Activated T-cell treated with anti-CD3 and anti-CD28 coated beads, Interleukin-2, amount 50 U/mL, for 24 hours (primary cell): ENCODE data around the gene GRK5.

Source experiments
- DNase-seq: peaks from one replicate; pipeline ENCODE4 v3.0.0-alpha.2; 2020
- H3K27ac Mint-ChIP-seq: 2 replicates; pipeline ENCODE4 v1.8.0; 2020; ENCODE audit warnings: mild to moderate bottlenecking, mixed read lengths
- H3K27me3 Mint-ChIP-seq: 2 replicates; pipeline ENCODE4 v1.8.0; 2020; ENCODE audit warnings: mixed read lengths
- H3K36me3 Mint-ChIP-seq: 2 replicates; pipeline ENCODE4 v1.8.0; 2020; ENCODE audit warnings: low read depth, mixed read lengths
- H3K4me1 Mint-ChIP-seq: 2 replicates; pipeline ENCODE4 v1.8.0; 2020; ENCODE audit warnings: low read depth, mixed read lengths
- H3K4me3 Mint-ChIP-seq: 2 replicates; pipeline ENCODE4 v1.8.0; 2020; ENCODE audit warnings: mild to moderate bottlenecking, moderate library complexity, mixed read lengths
- H3K9me3 Mint-ChIP-seq: 2 replicates; pipeline ENCODE4 v1.8.0; 2020; ENCODE audit warnings: mixed read lengths

The GRK5 gene

DNA sequence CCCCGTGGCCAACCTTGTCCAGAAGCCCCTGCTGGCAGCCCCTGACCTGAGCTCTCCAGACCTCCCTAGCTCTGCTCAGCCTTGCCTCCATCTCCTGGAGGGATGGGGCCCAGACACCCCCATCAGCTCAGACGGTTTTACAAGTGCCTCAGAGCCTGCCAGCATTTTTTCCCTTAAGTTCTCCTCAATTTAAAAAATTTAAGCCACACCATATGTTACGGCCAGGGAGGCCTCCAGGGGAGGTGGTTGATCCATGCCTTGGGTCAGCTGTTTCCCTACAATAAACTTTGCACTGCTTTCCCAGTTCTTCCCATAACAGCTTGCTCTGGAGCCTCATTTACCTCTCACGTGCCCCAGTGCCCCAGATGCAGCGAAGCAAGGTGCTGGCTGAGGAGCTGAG lies 191.6 kb downstream of the GRK5 start:
- Mint-ChIP-seq H3K27me3 (no peaks in the 10 kb centered on the region), H3K36me3 (peaks cover 24% of the 10 kb centered on the region), H3K4me3 (no peak overlapping the region), H3K9me3 (no peaks in the 10 kb centered on the region), H3K4me1 (peaks cover 3% of the 10 kb centered on the region), H3K27ac (no peak overlapping the region)
- DNase-seq: no peak

DNA sequence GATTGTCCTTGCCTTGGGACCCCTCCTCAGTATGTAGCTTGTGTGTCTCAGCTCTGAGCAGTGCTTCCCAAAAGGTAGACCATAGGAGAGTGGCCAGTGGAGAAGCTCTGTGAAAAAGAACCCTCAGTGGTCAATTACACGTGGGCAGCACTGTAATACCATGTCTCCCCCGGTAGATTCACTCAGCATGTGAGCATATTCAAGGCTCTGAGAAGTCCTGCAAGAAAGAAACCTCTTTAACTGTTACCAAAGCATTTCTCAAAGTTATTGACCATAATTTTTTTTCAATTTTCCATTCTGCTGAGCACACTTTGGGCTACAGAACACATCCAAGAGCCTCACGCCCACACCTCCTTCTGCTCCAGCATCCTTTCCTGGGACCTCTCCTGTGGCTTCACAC lies 192.1 kb downstream of the GRK5 start:
- H3K4me1 Mint-ChIP-seq: peaks cover 5% of the 10 kb centered on the region
- H3K27me3 Mint-ChIP-seq: no peaks in the 10 kb centered on the region
- DNase-seq: no peak
- H3K9me3 Mint-ChIP-seq: no peaks in the 10 kb centered on the region
- H3K27ac Mint-ChIP-seq: no peak overlapping the region
- H3K36me3 Mint-ChIP-seq: peaks cover 24% of the 10 kb centered on the region
- H3K4me3 Mint-ChIP-seq: no peak overlapping the region

DNA sequence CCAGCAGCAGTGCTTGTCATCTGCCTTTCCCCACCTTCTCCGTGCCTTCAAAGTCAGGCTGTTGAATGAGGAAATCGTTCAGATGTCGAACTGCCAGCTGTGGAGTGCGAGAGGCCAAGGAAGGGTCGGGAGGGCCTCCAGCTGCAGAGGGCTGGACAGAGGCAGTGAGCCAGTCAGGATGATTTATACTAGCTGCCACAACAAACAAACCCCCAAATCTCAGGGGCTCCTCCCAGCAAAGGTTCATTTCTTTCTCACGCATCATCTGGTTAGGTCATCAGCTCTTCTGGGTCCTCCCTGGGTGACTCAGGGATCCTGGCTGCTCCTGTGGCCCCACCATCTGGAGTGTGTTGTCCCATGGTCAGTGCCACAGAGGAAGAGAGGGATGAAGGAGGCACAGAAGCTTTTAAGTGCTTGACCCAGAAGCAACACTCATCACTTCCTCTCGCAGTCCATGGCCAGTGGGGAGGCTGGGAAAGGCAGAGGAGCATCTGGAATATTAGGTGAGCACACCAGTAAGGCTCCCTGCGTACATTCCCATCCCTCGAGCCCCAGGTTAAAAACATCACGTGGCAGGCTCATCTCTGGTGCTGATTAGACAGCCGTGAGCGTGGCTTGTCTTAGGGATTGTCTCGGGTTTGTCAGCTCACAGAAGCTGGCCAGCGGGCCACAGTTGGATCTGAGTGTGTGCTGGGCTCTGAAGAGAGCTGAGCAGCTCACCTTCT lies 194.5 kb downstream of the GRK5 start:
- H3K27me3 Mint-ChIP-seq: no peaks in the 10 kb centered on the region
- DNase-seq: no peak
- peaks cover 5% of the 10 kb centered on the region for H3K4me1 Mint-ChIP-seq
- H3K9me3 Mint-ChIP-seq: no peaks in the 10 kb centered on the region
- H3K4me3 Mint-ChIP-seq: no peak overlapping the region
- peaks cover 22% of the 10 kb centered on the region for H3K36me3 Mint-ChIP-seq
- peak overlapping the region; percentile 35 for H3K27ac Mint-ChIP-seq

DNA sequence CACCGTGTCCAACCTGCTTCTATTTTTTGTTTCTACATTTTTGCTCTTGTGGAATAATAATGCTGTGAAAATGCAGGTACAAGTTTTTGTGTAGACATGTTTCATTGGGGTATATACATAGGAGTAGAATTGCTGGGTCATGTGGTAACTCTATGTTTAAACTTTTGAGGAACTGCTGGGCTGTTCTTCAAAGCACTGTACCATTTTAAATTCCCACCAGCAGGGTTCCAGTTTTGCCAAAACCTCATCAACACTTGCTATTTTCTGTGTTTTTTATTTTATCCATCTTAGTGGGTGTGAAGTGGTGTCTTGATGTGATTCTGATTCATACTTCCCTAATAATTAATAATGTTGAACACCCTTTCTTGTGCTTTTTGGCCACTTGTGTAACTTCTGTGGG lies 196.6 kb downstream of the GRK5 start:
- Mint-ChIP-seq H3K27me3 (no peaks in the 10 kb centered on the region), H3K9me3 (no peaks in the 10 kb centered on the region), H3K4me3 (no peak overlapping the region), H3K36me3 (peaks cover 12% of the 10 kb centered on the region), H3K4me1 (peaks cover 5% of the 10 kb centered on the region), H3K27ac (peak overlapping the region; percentile 60)
- DNase-seq: no peak

DNA sequence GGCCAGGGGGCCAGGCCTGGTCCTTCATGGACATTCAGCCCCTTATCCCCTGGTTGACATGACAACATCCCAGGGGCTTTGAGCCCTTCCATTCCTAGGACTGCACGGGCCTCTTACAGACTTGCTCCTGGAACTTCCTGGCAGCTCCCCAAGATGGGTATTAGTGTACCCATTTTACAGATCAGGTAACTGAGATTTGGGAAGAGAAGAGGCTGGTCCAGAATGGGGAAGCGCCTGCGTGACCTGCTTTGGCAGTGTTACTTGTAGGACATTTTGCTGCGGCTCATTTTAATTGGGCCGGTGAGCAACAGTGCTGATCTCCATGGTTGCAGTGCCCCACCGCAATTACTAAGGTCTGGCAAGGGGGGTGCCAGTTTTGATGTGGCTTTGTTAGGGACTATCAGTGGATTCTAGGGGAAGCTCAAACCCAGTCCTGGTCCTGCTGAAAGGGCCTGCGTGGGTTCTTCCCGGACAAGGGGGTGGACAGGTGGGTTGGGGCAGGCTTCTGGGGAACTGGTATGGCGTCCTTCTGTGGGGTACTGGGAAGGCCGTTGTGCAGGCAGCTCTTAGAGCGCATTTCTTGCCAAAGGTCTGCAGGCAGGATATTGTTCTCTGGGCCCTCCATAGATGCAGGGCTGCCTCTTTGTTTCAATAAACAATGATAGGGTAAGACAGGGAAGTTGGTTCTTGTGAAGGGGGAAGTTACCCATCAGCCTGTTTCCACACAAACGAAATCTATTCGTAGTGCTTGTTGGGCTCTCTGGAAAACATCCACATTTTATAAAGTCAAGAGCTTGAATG lies 197.5 kb downstream of the GRK5 start:
- H3K27me3 Mint-ChIP-seq: no peaks in the 10 kb centered on the region
- H3K36me3 Mint-ChIP-seq: peaks cover 7% of the 10 kb centered on the region
- H3K9me3 Mint-ChIP-seq: no peaks in the 10 kb centered on the region
- H3K4me3 Mint-ChIP-seq: no peak overlapping the region
- H3K27ac Mint-ChIP-seq: no peak overlapping the region
- no peak for DNase-seq
- H3K4me1 Mint-ChIP-seq: peaks cover 5% of the 10 kb centered on the region

DNA sequence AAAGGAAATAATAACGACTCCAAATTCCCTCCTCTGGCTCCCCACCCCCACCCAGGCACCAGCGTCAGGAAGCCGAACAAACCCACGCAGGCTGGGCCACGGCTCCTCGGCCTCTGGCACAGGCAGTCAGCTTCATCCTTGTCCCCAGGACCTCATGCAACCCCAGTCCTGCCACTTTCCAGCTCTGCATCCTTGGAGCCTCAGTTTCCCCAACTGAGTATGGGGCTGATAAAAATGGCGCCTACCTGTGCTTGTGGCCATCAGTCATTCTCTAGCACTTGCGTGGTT lies 198.1 kb downstream of the GRK5 start:
- H3K36me3 Mint-ChIP-seq: peaks cover 3% of the 10 kb centered on the region
- no peak overlapping the region for H3K27ac Mint-ChIP-seq
- no peak for DNase-seq
- H3K4me3 Mint-ChIP-seq: no peak overlapping the region
- H3K27me3 Mint-ChIP-seq: no peaks in the 10 kb centered on the region
- no peaks in the 10 kb centered on the region for H3K9me3 Mint-ChIP-seq
- peaks cover 5% of the 10 kb centered on the region for H3K4me1 Mint-ChIP-seq

DNA sequence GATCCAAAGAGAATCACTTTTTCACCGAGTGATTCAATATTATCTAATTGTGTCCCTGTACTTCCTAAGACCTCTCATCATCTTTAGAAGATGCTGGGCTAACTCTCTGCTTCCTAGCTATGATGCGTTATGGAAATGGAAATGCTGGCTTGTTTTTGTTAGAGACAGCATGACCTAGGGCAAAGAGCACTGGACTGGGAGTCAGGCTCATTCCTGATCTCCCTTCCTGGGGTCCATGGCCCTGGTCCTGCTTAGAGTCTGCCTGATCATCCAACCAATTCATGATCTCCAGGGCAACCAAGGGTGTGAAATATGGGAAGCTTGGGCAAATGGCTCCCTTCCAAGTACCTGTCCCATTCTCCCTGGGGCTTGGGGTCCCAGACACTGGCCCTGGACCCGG lies 198.8 kb downstream of the GRK5 start:
- Mint-ChIP-seq H3K4me1 (peaks cover 5% of the 10 kb centered on the region), H3K9me3 (no peaks in the 10 kb centered on the region), H3K27me3 (no peaks in the 10 kb centered on the region), H3K36me3 (peaks cover 3% of the 10 kb centered on the region), H3K27ac (no peak overlapping the region), H3K4me3 (no peak overlapping the region)
- no peak for DNase-seq

DNA sequence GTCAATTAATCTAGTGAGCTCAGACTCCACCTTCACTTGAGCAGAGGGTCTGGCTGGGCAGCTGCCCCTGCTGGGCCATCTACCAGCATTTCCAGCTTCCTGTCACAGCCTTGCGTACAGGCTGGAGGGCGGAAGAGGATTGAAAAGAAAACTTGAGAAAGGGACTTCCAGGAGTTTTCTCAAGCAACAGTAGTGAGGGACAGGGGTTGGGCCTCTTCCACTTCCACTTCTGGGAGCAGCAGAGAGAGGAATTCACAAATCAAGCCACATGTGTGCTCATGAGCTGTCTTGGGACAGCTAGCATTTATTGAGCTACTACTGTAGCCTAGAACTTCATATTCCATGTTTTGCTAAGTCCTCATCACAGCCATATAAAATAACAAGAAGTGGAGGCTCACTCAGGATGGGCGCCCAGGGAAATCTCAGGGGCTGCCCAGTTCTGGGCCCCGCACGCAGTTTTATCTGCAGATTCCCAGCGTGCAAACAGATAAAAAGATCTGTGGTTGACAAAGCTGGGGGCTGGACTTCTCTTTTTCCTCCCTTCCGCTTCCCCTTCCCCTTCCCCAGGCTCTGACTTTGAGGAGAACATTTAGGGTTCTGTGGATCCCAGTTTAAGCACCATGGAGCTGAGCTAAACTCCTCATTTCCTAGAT lies 199.4 kb downstream of the GRK5 start:
- Mint-ChIP-seq H3K27me3 (no peaks in the 10 kb centered on the region), H3K9me3 (no peaks in the 10 kb centered on the region), H3K4me3 (no peak overlapping the region), H3K4me1 (peaks cover 5% of the 10 kb centered on the region), H3K36me3 (peaks cover 6% of the 10 kb centered on the region), H3K27ac (no peak overlapping the region)
- no peak for DNase-seq

DNA sequence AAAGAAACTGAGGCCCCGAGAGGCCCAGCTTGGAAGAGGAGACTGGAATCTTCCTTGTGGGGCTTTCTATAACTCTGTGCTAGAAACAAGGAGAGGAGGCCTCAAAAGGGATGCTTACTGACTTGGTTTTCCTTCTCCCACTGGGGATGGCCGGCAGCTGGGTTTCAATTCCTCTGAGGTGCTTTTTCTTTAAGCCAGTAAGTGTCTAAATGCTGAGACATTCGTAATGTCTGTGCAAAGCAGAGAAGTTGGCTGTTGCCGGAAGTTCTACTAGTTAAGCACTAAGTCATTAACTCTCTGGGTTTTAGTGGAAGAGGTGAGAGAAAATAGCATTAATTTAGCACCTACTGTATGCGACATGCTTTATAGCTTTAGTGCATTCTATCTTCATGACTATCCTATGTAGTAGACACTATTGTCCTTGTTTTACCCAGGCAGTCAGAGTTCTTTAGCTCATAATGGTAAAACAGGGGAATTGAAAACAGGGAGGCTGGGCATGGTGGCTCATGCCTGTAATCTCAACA lies 199.9 kb downstream of the GRK5 start:
- Mint-ChIP-seq H3K9me3 (no peaks in the 10 kb centered on the region), H3K4me3 (no peak overlapping the region), H3K4me1 (peaks cover 5% of the 10 kb centered on the region), H3K27me3 (no peaks in the 10 kb centered on the region), H3K27ac (no peak overlapping the region), H3K36me3 (peaks cover 6% of the 10 kb centered on the region)
- DNase-seq: no peak

DNA sequence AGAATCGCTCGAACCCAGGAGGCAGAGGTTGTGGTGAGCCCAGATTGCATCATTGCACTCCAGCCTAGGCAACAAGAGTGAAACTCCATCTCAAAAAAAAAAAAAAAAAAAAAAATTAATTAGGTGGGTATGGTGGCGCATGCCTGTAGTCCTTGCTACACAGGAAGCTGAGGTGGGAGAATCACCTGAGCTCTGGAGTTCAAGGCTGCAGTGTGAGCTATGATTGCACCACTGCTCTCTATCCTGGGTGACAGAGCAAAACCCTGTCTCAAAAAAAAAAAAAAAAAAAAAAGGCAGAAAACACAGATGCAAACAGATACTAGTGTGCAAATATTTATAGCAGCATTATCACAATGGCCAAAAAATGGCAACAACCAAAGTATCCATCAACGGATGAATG lies 200.7 kb downstream of the GRK5 start:
- Mint-ChIP-seq H3K9me3 (no peaks in the 10 kb centered on the region), H3K27me3 (no peaks in the 10 kb centered on the region), H3K4me1 (peaks cover 5% of the 10 kb centered on the region), H3K36me3 (peaks cover 6% of the 10 kb centered on the region), H3K27ac (no peak overlapping the region), H3K4me3 (no peak overlapping the region)
- DNase-seq: no peak

DNA sequence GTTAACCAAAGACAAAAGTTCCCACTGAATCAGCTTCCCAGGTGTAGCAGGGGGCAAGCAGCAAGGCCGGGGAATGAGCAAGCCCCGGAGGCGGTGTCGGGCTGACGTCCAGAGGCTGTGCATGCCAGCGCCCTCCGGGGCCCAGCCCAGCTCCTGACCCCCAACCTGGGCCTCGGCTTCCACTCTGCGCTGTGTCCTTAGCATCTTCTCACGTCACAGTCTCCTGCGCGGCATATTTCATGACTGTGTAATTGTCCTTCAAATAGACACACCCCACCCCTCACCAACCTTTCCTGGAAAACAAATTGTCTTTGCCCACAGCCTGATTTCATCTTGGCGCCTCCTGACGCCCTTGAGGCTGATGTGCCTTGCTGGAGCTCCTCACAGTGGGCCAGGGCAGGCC lies 201.6 kb downstream of the GRK5 start:
- Mint-ChIP-seq H3K27me3 (no peaks in the 10 kb centered on the region), H3K27ac (no peak overlapping the region), H3K4me3 (no peak overlapping the region), H3K4me1 (peaks cover 5% of the 10 kb centered on the region), H3K9me3 (no peaks in the 10 kb centered on the region), H3K36me3 (peaks cover 6% of the 10 kb centered on the region)
- DNase-seq: no peak

DNA sequence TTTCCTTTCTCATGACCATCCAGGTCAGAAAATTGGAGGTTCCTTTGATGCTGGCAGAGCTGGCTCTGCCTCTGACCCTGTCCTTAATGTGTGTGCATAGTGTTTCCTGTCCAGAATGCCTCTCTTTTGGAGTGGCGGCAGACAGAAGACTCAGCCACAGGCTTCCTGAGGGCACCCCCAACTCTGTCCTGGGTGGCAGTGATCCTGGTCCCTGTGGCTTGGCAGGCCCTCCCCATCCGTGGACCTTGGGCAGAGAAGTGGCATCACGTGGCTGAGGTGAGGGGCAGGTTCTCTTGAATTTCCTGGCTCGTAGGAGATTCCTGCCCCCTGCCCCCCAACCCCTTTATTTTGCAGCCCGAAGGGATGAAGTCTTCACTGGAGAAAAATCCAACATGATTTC lies 202.0 kb downstream of the GRK5 start:
- peaks cover 6% of the 10 kb centered on the region for H3K36me3 Mint-ChIP-seq
- H3K9me3 Mint-ChIP-seq: no peaks in the 10 kb centered on the region
- DNase-seq: no peak
- H3K27me3 Mint-ChIP-seq: no peaks in the 10 kb centered on the region
- peaks cover under 1% of the 10 kb centered on the region for H3K4me1 Mint-ChIP-seq
- no peak overlapping the region for H3K4me3 Mint-ChIP-seq
- no peak overlapping the region for H3K27ac Mint-ChIP-seq

DNA sequence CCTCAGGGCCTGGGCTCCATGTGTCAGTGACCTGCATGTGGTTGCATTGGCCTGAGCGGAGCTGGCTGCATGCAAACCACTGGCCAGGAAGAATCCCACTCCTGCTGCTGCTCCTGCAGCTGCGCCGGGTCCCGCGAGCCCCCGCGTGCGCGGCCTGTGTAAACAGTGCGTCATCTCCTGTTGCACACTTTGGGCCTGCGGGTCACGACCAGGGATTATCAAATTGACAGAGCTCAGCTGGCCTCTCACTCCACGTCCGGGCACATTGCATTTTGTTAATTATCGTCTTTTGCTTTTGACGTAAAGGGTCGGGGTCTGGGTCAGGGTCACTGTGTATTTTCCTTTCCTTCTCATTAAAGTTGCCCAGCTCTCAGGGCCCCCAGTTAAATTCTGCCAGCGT lies 202.5 kb downstream of the GRK5 start:
- Mint-ChIP-seq H3K4me3 (no peak overlapping the region), H3K9me3 (no peaks in the 10 kb centered on the region), H3K36me3 (peaks cover 6% of the 10 kb centered on the region), H3K4me1 (no peaks in the 10 kb centered on the region), H3K27ac (no peak overlapping the region), H3K27me3 (no peaks in the 10 kb centered on the region)
- no peak for DNase-seq

DNA sequence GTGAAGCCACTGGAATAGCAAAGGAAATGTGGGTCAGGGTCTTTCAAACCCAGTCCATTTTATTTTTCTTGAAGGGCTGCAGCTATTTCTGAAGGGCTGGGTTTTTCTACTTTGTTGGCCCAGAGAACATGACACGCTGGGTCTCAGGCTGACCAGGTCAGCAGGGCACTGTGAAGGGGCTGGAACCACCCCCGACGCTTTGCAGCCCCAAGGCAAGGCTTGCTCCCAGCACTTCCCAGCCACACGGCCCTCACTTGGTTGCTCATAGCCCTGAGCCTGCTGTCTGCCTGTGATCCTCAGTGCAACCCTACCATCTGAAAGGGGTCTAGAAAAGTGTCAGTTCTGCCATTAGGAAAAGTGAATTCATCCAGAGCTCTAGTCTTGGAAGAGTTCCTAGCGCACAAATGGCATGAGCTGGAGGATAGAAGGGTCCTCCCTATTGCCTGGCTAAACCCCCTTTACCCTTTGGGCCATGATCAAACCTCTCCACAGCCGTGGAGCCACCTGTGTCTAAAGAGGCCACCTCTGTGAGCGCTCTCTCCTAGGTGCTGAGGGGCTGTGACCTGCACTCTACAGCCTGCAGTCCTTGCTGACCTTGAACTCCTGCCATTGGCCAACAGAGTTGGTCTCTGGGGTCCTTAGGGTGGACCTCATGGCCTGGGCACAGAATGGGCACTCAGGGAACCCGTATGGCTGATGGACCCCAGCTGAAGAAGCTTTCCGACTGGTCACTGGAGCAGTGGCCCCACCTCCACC lies 203.2 kb downstream of the GRK5 start:
- Mint-ChIP-seq H3K27me3 (no peaks in the 10 kb centered on the region), H3K4me1 (no peaks in the 10 kb centered on the region), H3K9me3 (no peaks in the 10 kb centered on the region), H3K36me3 (peaks cover 6% of the 10 kb centered on the region), H3K4me3 (no peak overlapping the region), H3K27ac (no peak overlapping the region)
- DNase-seq: no peak
